GOT3 (cell line): ENCODE measurements around the gene DMWD.
A peak's percentile ranks its signal among the peaks of the same experiment; 100 is the strongest.

Source experiments
- DNase-seq: peaks from one replicate; lab custom pipeline; 2025; ENCODE audit warnings: mixed read lengths; lab: John Stamatoyannopoulos, UW

DMWD gene

DNA sequence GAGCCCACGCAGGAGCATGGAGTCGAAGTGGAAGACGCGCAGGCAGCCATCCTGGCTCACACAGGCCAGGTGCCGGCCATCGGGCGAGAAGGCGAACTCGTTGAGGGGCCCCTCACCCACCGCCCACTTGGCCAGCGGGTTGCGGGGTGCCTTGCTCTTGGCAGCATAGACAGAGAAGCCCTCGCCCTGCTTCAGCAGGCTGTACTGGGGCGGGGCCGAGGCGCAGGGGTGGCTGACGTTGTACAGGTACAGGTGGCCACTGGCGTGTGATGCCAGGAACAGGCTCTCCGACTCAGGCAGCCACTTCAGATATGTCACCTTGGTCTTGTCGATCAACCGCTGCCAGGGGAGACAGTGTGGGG, 6.1 kb downstream of the DMWD start:
- no peak for DNase-seq

DNA sequence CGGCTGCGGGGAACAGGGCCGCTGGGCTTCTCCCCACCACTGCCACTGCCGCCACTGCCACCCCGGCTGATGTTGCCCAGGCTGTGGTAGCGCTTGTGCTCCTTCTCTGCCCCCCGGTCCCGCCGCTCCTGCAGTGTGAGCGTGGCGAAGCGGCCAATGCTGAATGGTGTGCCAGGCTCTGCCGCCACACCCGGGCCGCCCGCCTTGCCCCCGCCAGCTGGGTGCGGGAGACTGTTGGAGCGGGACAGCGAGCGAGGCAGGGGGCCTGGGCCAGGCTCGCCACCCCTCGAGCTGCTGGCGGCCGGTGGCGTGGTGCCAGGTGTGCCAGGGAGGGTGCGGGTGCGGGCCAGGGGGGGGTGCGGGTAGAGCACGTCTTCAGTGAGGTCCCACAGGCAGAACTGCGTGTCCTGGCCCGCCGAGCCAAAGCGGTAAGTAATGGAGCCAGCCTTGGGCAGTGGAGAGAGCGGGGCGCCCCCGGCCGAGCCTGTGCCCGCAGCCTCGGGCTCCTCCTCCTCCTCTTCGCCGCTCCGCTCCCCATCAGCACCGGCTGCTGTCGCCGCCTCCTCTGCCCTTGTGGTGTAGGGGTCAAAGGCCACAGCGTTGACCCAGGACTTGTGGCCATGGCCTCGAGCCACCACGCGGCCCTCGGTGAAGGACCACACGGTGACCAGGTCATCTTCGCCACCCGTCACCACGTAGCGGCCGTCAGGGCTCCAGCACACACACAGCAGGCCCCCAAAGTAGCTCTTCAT, 6.7 kb downstream of the DMWD start:
- DNase-seq, result no peak

DNA sequence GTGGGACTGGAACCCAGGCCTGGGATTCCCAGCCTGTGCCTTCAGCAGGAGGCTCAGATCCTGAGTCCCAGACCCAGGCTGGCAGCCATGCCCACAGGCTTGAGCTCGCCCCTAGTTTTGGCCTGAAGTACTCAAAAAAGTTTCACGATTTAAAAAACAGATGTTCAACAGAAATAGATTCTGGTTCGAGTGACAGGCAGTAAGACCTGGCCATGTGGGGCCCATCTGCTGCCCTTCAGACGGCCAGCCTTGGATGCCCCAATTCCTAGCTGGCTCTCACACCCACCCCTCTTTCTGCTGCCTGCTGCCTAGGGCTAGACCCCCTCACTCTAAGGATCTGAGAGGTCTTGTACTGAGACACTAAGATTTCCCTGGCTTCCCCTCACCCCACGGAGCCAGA, 7.5 kb downstream of the DMWD start:
- no peak for DNase-seq

DNA sequence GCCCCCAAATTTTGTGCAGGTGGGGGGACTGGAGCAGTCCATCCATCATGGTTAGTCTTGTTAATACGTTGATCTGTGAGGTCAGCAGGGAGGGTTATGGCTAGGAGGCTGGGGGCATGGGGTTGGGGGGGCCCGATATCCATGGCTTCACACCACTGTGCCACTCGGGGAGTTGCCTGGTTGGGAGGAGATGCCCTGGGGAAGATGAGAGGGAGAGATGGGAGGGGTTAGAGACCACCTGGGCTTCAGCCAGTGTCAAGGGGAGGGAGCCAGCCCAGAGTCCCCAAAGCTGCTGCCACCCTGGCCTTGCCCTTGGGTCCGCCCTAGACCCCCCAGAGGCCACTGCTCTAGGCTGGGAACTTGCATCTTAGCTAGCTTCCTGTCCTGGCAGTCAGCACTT, 8.5 kb downstream of the DMWD start:
- no peak for DNase-seq

GRCh38 chr19:45782820-45783785, 9.5 kb downstream of the DMWD start:
- DNase-seq, result peak; percentile 13

DNA sequence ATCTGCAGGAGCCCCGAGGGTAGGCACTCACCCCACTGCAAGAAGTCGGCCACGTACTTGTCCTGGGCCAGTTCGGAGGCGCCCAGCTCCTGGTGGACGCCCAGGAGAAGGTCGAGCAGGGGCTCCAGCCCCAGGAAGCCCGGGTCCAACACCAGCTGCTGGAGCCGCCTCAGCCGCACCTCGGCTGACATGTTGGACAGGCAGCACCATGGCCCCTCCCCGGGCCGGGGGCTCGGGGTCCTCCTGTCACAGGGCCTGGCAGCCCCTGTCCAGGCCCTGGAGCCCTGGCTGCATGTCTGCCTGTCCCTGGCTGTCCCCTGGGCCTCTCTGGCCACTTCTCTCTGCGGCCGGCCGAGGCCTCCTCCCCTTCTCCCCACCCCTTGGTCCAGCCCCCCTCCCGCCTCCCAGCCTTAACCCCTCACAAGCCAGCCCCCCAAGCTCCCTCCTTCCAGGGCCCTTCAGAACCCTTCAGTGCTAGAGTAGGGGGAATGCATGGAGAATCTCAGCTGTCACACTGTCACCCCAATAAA, 10.4 kb downstream of the DMWD start, which contains the start of gene DMPK:
Gene DMPK, minus strand, starts transcription at position 329 of the 530 bp plus-strand sequence. Its CDS starts 138 bp downstream, at position 191.
- no peak for DNase-seq

- no peak for DNase-seq
Observed at GRCh38 chr19:45781214-45782161, 11.2 kb downstream of the DMWD start.

- no peak for DNase-seq
Observed at GRCh38 chr19:45780448-45781213, 12.0 kb downstream of the DMWD start.

- DNase-seq, result no peak
Observed at GRCh38 chr19:45780146-45780447, 12.5 kb downstream of the DMWD start.

- no peak for DNase-seq
Observed at GRCh38 chr19:45779231-45780145, 13.2 kb downstream of the DMWD start.

- DNase-seq, result no peak
Observed at GRCh38 chr19:45778010-45778661, 14.5 kb downstream of the DMWD start.

- DNase-seq, result no peak
Observed at GRCh38 chr19:45777395-45777961, 15.2 kb downstream of the DMWD start.

GRCh38 chr19:45774765-45775164, 17.9 kb downstream of the DMWD start:
- no peak for DNase-seq

GRCh38 chr19:45773384-45773783, 19.3 kb downstream of the DMWD start:
- DNase-seq, result no peak

DNA sequence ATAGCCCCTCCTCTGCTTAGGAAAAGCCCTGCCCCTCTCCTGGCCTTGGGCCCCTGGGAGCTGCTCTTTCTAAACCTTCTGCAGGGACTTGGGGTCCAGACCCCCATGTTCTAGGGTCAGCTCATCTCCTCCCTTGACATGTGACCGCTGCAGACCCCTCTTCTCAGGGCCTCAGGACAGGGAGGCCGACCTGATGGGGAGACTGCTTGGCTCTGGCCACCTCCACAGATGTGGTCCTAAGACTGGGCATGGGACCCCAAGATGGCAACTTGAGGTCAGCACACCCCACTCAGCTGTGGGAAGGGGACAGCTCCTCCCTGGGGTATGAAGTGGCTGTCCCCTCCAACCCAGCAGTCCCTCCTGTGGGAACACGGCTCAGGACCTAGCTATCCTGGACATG, 19.7 kb downstream of the DMWD start:
- no peak for DNase-seq

- no peak for DNase-seq
Observed at GRCh38 chr19:45772130-45772840, 20.4 kb downstream of the DMWD start.

DNA sequence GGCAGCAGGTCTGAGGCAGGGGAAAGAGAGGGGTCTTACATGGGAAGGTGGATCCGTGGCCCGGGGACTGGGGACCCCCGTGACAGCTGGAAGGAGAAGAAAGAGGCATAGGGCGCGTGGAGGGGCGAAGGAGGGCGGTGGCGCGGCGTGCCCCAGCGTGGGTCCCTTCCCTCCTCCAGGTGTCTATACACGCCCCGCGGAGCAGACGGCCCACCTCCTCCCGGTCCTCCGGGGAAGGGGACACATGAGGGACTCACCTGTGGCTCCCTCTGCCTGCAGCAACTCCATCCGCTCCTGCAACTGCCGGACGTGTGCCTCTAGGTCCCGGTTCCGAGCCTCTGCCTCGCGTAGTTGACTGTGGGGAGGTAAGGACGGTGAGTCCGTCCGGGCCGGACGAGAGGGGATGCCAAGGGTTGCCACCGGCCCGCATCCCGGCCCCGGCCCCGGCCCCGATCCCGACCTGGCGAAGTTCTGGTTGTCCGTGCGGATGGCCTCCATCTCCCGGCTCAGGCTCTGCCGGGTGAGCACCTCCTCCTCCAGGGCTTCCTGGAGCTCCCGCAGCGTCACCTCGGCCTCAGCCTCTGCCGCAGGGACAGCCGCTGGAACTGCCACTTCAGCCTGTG, 21.2 kb downstream of the DMWD start:
- DNase-seq, result no peak
